Femur (tissue), 1 donor: ENCODE results near the gene SLC1A2.

Experiments
- DNase-seq: peaks from one replicate; pipeline ENCODE4 v3.0.0-alpha.2; 2017

SLC1A2 gene

GRCh38 chr11:35214226-35214770 is 205.1 kb downstream of the SLC1A2 start:
- DNase-seq: no peak

- DNase-seq: no peak
Observed at GRCh38 chr11:35211952-35212351, 207.4 kb downstream of the SLC1A2 start.

GRCh38 chr11:35210876-35211546 is 208.3 kb downstream of the SLC1A2 start:
- DNase-seq: no peak

- no peak for DNase-seq
Observed at GRCh38 chr11:35208795-35209194, 210.6 kb downstream of the SLC1A2 start.

- no peak for DNase-seq
Observed at GRCh38 chr11:35207471-35208403, 211.6 kb downstream of the SLC1A2 start.

- DNase-seq: no peak
Observed at GRCh38 chr11:35206616-35207015, 212.7 kb downstream of the SLC1A2 start.

GRCh38 chr11:35204614-35205013 is 214.7 kb downstream of the SLC1A2 start:
- no peak for DNase-seq
